Measurements from ENCODE around the gene PAQR8.

PAQR8 gene

DNA sequence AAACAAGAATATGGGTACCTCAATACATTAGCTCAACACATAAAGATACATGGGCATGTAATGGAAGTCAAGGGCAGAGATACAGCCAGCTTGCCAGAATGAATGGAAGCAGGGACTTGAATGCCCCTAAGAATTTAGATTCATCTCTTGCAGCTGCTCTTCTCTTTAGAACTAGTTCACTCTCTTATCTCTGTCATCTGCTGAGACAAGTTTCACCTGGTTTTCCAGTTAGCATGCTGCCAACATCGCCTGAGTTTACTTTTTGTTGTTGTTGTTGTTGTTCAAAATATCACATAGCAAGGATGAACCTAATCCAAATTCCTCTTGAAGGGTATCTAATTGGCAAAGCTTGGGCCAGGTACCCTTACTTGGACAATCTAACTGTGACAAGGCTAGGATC, 14.1 kb upstream of the PAQR8 start:
- DNase-seq (ENCODE audit: low read depth, low spot score) = no peak

DNA sequence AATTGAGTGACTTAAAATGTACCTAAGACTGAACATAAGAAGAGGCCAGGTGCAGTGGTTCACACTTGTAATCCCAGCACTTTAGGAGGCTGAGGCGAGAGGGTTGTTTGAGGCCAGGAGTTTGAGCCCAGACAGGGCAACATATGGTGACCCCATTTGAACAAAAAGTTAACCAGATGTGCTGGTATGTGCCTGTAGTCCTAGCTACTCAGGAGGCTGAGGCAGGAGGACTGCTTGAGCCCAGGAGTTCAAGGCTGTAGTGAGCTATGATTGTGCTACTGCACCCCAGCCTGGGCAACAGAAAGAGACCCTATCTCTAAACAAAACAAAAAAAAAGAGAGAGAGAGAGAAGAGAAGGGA, 10.1 kb upstream of the PAQR8 start:
- DNase-seq (ENCODE audit: low read depth, low spot score) = no peak

DNA sequence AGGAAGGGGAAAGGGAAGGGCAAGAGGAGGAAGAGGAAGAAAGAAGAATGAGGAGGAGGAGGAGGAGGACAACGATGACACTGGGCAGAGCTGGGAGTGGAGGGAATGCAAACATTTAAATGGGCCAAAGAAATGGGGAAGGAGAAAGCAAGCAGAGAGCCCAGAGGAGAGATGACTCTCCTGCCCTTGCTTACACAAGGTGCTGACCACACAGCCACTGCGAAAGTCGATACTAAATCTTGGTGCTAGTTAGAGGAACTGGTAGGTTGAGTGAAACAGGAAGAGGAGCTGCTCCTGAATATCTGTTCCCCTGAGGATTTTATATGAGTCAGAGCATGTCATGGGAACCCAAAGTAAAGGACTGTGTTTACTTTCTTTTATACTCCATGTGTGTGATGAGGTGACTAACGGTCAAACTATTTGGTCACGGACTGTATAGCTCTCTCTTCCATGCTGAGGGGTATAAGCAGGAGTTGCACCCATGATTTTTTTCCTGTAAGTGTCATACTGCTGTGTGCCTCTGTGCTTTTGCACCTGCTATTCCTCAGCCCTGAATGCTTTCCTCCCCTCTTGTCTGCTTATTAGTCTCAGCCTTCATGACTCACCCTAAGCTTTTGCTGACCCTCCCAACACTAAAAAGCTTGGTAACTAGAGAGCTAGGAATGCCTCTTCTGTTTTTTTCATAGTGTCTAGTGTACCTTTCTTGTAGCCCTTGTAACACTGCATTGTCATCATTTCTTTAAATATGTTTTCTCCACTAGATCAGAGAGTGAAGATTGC, 9.5 kb upstream of the PAQR8 start:
- DNase-seq (ENCODE audit: low read depth, low spot score) = no peak

DNA sequence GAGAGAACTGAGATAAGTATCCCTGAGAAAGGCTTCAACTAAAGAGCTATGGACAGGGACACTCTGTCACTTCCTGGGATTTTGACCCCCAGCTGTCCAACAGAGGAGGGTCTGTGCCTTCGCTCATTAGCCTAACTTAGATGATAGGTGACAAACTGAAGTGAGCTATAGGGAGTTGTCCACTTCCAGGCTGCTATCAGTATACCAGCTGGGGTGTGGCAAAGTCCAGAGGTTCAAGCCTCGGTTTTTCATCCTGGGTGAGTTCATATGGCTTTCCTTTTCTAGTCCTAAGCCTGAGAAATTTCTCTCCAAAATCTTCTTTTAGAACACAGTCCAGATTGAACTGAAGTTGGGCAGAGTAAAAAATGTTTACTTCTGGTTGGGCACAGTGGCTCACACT, 5.9 kb upstream of the PAQR8 start:
- DNase-seq (ENCODE audit: low read depth, low spot score) = no peak

DNA sequence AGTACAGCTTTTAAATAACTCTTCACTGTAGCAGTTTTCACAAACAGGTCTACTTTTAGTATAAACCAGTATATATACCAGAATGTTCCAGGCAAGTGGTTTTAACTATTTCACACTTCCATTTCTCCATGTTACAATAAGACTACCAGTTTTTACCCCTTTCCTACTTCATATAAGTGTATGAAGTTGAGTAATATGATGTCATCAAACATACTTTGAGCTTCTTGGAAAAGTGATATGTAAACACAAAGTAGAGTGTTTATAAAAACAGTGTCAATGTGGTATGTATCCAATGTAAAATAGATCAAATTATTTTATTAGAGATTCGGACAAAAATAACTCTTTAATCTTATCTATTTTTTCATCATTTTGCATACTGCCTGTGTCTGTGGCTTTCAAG, 2.5 kb upstream of the PAQR8 start:
- DNase-seq (ENCODE audit: low read depth, low spot score) = no peak

GRCh38 chr6:52360028-52360427, 1.9 kb upstream of the PAQR8 start:
- no peak for DNase-seq (ENCODE audit: low read depth, low spot score)

- no peak for DNase-seq (ENCODE audit: low read depth, low spot score)
Observed at GRCh38 chr6:52360601-52361413, 1.1 kb upstream of the PAQR8 start.

- DNase-seq (ENCODE audit: low read depth, low spot score) = no peak
Observed at GRCh38 chr6:52361414-52361944, 472 bp upstream of the PAQR8 start.

- DNase-seq (ENCODE audit: low read depth, low spot score) = no peak
Observed at GRCh38 chr6:52362443-52363227, 684 bp downstream of the PAQR8 start.

GRCh38 chr6:52363228-52363867, 1.4 kb downstream of the PAQR8 start:
- DNase-seq (ENCODE audit: low read depth, low spot score) = no peak

DNA sequence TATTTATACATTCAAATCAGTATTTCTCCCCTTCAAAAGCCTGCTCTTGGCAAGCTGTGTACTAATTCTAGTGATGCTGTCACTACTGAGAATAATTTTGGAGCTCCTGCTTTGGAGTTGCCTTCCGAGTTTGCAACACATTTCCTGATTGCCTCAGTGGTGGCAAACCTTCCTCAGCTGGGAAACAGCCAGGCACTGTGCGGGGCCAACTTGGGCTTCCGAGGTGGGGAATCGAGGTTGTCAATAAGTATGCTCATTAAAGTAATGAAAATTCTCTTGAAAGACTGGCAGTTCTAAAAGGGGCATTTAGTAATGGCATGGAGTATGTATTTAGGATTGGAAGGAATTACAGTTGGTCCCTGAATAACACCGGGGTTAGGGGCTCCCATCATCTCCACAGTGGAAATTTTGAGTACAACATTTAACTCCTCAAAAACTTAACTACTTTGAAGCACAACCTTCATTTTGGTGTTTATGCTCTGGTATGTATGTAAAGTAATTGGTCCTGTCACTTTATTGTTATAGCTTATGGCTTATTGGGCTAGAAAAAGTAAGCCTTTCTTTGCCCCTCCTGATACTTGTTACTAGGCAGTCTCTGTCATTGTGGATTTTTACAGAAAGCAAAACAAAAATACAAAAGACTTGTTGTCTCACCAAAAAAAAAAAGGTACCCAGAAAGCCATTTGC, 2.7 kb downstream of the PAQR8 start:
- DNase-seq (ENCODE audit: low read depth, low spot score) = no peak

GRCh38 chr6:52365317-52365716, 3.4 kb downstream of the PAQR8 start:
- no peak for DNase-seq (ENCODE audit: low read depth, low spot score)

DNA sequence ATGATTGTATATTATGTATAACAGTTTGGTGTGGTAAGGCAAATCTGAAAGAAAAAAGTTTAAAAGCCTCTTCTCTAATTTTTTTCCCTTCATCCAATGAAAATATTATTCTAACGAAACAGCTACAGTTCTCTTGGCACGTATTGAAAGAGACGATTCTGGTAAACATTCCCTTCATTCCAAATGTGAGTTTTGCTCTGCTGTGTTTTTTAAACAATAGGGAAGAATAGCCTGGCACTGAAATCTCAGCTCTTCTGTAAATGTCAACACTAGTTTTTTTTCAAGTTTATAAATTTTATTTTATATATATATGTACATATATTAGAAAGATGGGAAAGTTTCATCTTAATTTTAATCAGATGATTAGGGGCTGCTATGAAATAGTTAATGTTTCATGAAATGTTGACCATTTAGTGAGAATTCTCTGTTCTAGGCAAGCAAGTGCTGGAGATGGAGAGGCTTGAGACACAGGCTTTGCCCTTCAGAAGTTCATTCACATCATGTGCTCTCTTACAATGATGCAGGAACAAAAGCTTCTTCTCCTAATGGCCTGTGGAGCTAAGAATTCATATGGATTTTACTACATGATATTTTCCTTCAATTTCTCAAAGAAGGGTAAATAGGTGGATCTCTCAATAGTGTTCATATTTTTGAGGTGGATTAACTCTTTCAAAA, 4.1 kb downstream of the PAQR8 start:
- DNase-seq (ENCODE audit: low read depth, low spot score) = no peak

GRCh38 chr6:52368002-52368401, 6.1 kb downstream of the PAQR8 start:
- no peak for DNase-seq (ENCODE audit: low read depth, low spot score)

GRCh38 chr6:52369234-52369633, 7.3 kb downstream of the PAQR8 start:
- no peak for DNase-seq (ENCODE audit: low read depth, low spot score)

DNA sequence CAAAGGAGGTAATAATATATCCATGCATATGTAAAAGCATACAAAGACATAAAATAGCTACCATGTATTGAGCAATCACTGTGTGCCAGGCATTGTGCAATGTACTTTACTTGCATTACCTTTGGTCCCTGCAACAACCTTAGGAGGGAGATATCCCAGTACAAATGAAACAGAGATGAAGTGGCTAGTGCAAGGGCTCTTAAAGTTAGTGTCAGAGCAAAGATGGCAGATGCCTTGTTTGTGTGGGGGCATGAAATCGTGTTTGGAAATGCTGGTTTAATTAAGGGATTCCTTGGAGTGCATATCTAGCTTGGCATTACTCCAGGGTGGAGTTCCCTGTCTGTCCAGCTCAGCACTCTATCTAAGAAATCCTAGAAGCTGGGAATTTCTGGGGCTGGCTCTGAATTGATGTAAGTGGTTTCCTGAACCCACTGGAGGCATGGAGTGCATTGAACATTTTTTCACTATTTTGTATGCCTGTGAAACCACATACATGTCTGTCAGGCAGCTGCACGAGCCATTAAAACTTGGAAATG, 9.8 kb downstream of the PAQR8 start:
- no peak for DNase-seq (ENCODE audit: low read depth, low spot score)

DNA sequence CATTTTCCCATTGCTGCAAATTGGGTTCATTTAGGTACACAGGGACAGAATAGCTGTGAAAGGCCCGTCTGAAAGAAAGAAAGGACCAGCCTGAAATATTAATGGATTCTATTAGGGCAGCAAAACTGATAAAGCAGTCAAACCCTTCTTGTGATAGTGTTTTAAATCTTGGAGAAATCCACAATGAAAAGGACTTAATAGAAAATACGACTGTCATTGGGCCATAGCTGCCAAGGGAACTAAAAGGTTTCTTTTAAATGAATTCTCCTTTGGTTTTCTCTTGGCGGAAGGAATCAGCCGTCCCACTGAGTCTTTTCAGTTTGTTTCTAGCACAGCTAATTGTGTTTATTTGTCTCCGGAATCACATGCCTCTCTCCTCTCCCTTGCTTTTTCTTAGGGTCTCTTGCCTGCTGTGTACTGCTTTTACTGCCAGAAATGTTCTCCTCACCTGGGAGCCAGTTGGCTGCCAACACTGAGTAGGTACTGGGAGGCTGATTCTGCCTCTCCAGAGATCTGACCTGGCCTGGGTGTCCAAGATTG, 11.3 kb downstream of the PAQR8 start:
- DNase-seq (ENCODE audit: low read depth, low spot score) = no peak

- DNase-seq (ENCODE audit: low read depth, low spot score) = no peak
Observed at GRCh38 chr6:52374247-52374646, 12.3 kb downstream of the PAQR8 start.

DNA sequence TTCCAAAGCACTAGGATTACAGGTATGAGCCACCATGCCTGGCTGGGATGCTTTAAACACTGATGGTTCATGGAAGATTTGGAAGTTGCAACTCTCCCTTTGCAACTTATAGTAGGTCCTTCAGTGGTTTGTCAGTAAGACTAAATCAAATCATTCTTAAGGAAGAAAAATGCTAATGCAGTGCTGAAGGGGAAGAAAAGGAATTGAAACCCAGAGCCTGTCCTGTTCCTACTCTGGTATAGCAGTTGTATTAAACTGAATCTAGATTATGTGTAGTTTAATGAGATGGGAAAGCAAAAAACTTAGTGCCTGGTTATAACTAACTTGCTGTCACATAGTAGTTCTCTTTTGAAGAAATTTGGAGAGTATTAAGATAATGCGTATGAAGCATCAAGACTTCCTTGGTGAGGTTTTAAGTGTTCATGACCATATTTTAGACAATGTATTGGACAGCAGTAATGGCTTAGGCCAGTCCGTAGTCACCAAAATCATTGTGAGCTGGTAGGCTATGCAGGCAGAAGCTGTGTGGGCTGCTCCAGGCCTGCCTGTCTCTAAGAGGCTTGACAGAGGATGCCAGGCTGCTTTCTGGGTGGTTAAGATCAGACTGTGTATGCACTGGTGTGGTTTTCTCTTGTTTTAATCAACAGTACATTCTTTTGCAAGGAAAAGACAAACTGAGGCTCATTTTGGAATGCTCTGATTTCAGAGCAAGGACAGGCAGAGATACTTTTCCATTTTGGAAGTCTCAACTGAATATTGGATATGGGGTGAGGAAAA, 14.0 kb downstream of the PAQR8 start:
- no peak for DNase-seq (ENCODE audit: low read depth, low spot score)

Measured in activated CD4-positive, CD25-positive, alpha-beta regulatory T cell treated with anti-CD3 and anti-CD28 coated beads, Interleukin-2, amount 50 U/mL, for 16 hours (primary cell).